ENCODE data around the gene TGFBI.

TGFBI gene

GRCh38 chr5:136094913-136095641 lies 66.3 kb downstream of the TGFBI start:
- no peak for DNase-seq (ENCODE audit: low read depth)

GRCh38 chr5:136098176-136098575 lies 69.4 kb downstream of the TGFBI start:
- DNase-seq (ENCODE audit: low read depth), result no peak

- DNase-seq (ENCODE audit: low read depth), result no peak
Measured at GRCh38 chr5:136099870-136100269, 71.1 kb downstream of the TGFBI start.

GRCh38 chr5:136101884-136102283 lies 73.1 kb downstream of the TGFBI start:
- no peak for DNase-seq (ENCODE audit: low read depth)

GRCh38 chr5:136103118-136103517 lies 74.3 kb downstream of the TGFBI start:
- DNase-seq (ENCODE audit: low read depth), result no peak

GRCh38 chr5:136104306-136104965 lies 75.6 kb downstream of the TGFBI start:
- no peak for DNase-seq (ENCODE audit: low read depth)

GRCh38 chr5:136106351-136107031 lies 77.7 kb downstream of the TGFBI start:
- DNase-seq (ENCODE audit: low read depth), result no peak

- no peak for DNase-seq (ENCODE audit: low read depth)
Measured at GRCh38 chr5:136108180-136108611, 79.4 kb downstream of the TGFBI start.

GRCh38 chr5:136108766-136109165 lies 80.0 kb downstream of the TGFBI start:
- DNase-seq (ENCODE audit: low read depth), result no peak

- no peak for DNase-seq (ENCODE audit: low read depth)
Measured at GRCh38 chr5:136109453-136110135, 80.8 kb downstream of the TGFBI start.

All from stimulated activated CD8-positive, alpha-beta memory T cell treated with anti-CD3 and anti-CD28 coated beads, Interleukin-4, amount 100 ng/mL, for 24 hours (primary cell).